ENCODE results near the gene EVA1C.

DNA sequence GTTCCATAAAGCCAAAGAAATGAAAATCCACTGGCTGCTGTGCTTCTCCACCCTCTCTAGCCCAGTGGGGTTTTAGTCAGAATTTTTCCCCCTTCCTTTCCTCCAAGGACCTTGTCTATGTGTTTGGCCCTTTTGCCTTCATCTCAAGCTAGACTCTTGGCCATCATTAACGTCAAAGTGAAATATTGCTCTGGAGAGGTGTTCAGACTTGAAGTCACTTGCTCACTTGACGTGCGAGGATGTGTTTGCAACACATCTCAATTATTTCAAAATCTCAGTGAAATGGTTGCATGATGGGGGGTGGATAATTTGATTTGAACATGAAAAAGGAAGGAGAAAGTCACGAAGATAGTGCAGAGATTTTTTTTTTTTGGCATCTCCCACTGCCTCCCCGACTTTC is 13.6 kb downstream of the EVA1C start:
- TF ChIP-seq, protein P1, sequence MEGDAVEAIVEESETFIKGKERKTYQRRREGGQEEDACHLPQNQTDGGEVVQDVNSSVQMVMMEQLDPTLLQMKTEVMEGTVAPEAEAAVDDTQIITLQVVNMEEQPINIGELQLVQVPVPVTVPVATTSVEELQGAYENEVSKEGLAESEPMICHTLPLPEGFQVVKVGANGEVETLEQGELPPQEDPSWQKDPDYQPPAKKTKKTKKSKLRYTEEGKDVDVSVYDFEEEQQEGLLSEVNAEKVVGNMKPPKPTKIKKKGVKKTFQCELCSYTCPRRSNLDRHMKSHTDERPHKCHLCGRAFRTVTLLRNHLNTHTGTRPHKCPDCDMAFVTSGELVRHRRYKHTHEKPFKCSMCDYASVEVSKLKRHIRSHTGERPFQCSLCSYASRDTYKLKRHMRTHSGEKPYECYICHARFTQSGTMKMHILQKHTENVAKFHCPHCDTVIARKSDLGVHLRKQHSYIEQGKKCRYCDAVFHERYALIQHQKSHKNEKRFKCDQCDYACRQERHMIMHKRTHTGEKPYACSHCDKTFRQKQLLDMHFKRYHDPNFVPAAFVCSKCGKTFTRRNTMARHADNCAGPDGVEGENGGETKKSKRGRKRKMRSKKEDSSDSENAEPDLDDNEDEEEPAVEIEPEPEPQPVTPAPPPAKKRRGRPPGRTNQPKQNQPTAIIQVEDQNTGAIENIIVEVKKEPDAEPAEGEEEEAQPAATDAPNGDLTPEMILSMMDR (IDR thresholded peaks at IDR 0.05 in 2 of 3, conservative IDR thresholded peaks at IDR 0.05 in 1 of 3; ENCODE audit: borderline replicate concordance in 1 of 3, insufficient read depth in 1 of 3, low read depth in 2 of 3, low read length in 2 of 3) = no peak
- TF ChIP-seq POLR2AphosphoS5 (IDR thresholded peaks at IDR 0.05; ENCODE audit: low read depth, low read length) (no peak), EZH2 (IDR thresholded peaks at IDR 0.05) (no peak)
- TF ChIP-seq, protein P2, sequence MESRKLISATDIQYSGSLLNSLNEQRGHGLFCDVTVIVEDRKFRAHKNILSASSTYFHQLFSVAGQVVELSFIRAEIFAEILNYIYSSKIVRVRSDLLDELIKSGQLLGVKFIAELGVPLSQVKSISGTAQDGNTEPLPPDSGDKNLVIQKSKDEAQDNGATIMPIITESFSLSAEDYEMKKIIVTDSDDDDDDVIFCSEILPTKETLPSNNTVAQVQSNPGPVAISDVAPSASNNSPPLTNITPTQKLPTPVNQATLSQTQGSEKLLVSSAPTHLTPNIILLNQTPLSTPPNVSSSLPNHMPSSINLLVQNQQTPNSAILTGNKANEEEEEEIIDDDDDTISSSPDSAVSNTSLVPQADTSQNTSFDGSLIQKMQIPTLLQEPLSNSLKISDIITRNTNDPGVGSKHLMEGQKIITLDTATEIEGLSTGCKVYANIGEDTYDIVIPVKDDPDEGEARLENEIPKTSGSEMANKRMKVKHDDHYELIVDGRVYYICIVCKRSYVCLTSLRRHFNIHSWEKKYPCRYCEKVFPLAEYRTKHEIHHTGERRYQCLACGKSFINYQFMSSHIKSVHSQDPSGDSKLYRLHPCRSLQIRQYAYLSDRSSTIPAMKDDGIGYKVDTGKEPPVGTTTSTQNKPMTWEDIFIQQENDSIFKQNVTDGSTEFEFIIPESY (IDR thresholded peaks at IDR 0.05; ENCODE audit: extremely low read depth, insufficient replicate concordance, low read length) = no peak

All from HCT116 (cell line).